ENCODE results near the gene SAP30.

GRCh38 chr4:173404296-173404865 is 33.6 kb downstream of the SAP30 start:
- no peak for TF ChIP-seq EZH2 (IDR thresholded peaks at IDR 0.05; ENCODE audit: low read length)
- TF ChIP-seq CTCF (optimal IDR thresholded peaks at IDR 0.05 in 1 of 3, IDR thresholded peaks at IDR 0.05 in 1 of 3, conservative IDR thresholded peaks at IDR 0.05 in 1 of 3; ENCODE audit: extremely low read depth in 1 of 3, insufficient read depth in 2 of 3, low read length in 3 of 3), result no peak

Measured in keratinocyte (primary cell).